ENCODE measurements around the gene USP34.

The USP34 gene

GRCh38 chr2:61340242-61340641 is 130.6 kb downstream of the USP34 start:
- H3K36me3 ChIP-seq (ENCODE audit: control insufficient read depth in 1 of 2, insufficient read depth in 2 of 2, low read length in 2 of 2), result peaks cover 16 to 46% of the 10 kb centered on the region in 2 donors

GRCh38 chr2:61338447-61338846 is 132.4 kb downstream of the USP34 start:
- Histone ChIP-seq H3K9me3 (ENCODE audit: control insufficient read depth in 1 of 2, low read length in 2 of 2) (no peaks in the 10 kb centered on the region), H3K27ac (ENCODE audit: low read length) (no peak overlapping the region), H3K27me3 (ENCODE audit: low read depth, low read length) (no peaks in the 10 kb centered on the region), H3K36me3 (ENCODE audit: control insufficient read depth in 1 of 2, insufficient read depth in 2 of 2, low read length in 2 of 2) (peaks cover 4 to 31% of the 10 kb centered on the region in 2 donors), H3K4me1 (ENCODE audit: control insufficient read depth in 1 of 2, insufficient read depth in 2 of 2, low read length in 2 of 2) (no peaks in the 10 kb centered on the region), H3K4me3 (ENCODE audit: low read depth in 1 of 2, low read length in 2 of 2) (no peak overlapping the region)

More at GRCh38 chr2:61340242-61340641, 130.6 kb downstream of the USP34 start:
- Histone ChIP-seq H3K27me3 (ENCODE audit: low read depth, low read length) (no peaks in the 10 kb centered on the region), H3K9me3 (ENCODE audit: control insufficient read depth in 1 of 2, low read length in 2 of 2) (no peaks in the 10 kb centered on the region), H3K27ac (ENCODE audit: low read length) (no peak overlapping the region), H3K4me3 (ENCODE audit: low read depth in 1 of 2, low read length in 2 of 2) (no peak overlapping the region), H3K4me1 (ENCODE audit: control insufficient read depth in 1 of 2, insufficient read depth in 2 of 2, low read length in 2 of 2) (no peaks in the 10 kb centered on the region)

GRCh38 chr2:61335187-61335586 is 135.7 kb downstream of the USP34 start:
- peaks cover 3 to 31% of the 10 kb centered on the region in 2 donors for H3K36me3 ChIP-seq (ENCODE audit: control insufficient read depth in 1 of 2, insufficient read depth in 2 of 2, low read length in 2 of 2)
- H3K4me1 ChIP-seq (ENCODE audit: control insufficient read depth in 1 of 2, insufficient read depth in 2 of 2, low read length in 2 of 2), result no peaks in the 10 kb centered on the region
- H3K9me3 ChIP-seq (ENCODE audit: control insufficient read depth in 1 of 2, low read length in 2 of 2), result no peaks in the 10 kb centered on the region
- no peak overlapping the region for H3K4me3 ChIP-seq (ENCODE audit: low read depth in 1 of 2, low read length in 2 of 2)
- no peak overlapping the region for H3K27ac ChIP-seq (ENCODE audit: low read length)
- H3K27me3 ChIP-seq (ENCODE audit: low read depth, low read length), result no peaks in the 10 kb centered on the region

- Histone ChIP-seq H3K4me1 (ENCODE audit: control insufficient read depth in 1 of 2, insufficient read depth in 2 of 2, low read length in 2 of 2) (no peaks in the 10 kb centered on the region), H3K4me3 (ENCODE audit: low read depth in 1 of 2, low read length in 2 of 2) (no peak overlapping the region), H3K27ac (ENCODE audit: low read length) (no peak overlapping the region), H3K27me3 (ENCODE audit: low read depth, low read length) (no peaks in the 10 kb centered on the region), H3K36me3 (ENCODE audit: control insufficient read depth in 1 of 2, insufficient read depth in 2 of 2, low read length in 2 of 2) (peaks cover 3 to 36% of the 10 kb centered on the region in 2 donors), H3K9me3 (ENCODE audit: control insufficient read depth in 1 of 2, low read length in 2 of 2) (no peaks in the 10 kb centered on the region)
Observed at GRCh38 chr2:61334466-61334865, 136.4 kb downstream of the USP34 start.

GRCh38 chr2:61328707-61329251 is 142.1 kb downstream of the USP34 start:
- Histone ChIP-seq H3K27ac (ENCODE audit: low read length) (no peak overlapping the region), H3K9me3 (ENCODE audit: control insufficient read depth in 1 of 2, low read length in 2 of 2) (no peaks in the 10 kb centered on the region), H3K36me3 (ENCODE audit: control insufficient read depth in 1 of 2, insufficient read depth in 2 of 2, low read length in 2 of 2) (peaks cover 3 to 40% of the 10 kb centered on the region in 2 donors), H3K4me3 (ENCODE audit: low read depth in 1 of 2, low read length in 2 of 2) (no peak overlapping the region), H3K4me1 (ENCODE audit: control insufficient read depth in 1 of 2, insufficient read depth in 2 of 2, low read length in 2 of 2) (no peaks in the 10 kb centered on the region), H3K27me3 (ENCODE audit: low read depth, low read length) (no peaks in the 10 kb centered on the region)

- Histone ChIP-seq H3K4me1 (ENCODE audit: control insufficient read depth in 1 of 2, insufficient read depth in 2 of 2, low read length in 2 of 2) (no peaks in the 10 kb centered on the region), H3K27me3 (ENCODE audit: low read depth, low read length) (no peaks in the 10 kb centered on the region), H3K4me3 (ENCODE audit: low read depth in 1 of 2, low read length in 2 of 2) (no peak overlapping the region), H3K36me3 (ENCODE audit: control insufficient read depth in 1 of 2, insufficient read depth in 2 of 2, low read length in 2 of 2) (peaks cover 9 to 38% of the 10 kb centered on the region in 2 donors), H3K9me3 (ENCODE audit: control insufficient read depth in 1 of 2, low read length in 2 of 2) (no peaks in the 10 kb centered on the region), H3K27ac (ENCODE audit: low read length) (no peak overlapping the region)
Observed at GRCh38 chr2:61327173-61327572, 143.7 kb downstream of the USP34 start.

- Histone ChIP-seq H3K4me1 (ENCODE audit: control insufficient read depth in 1 of 2, insufficient read depth in 2 of 2, low read length in 2 of 2) (no peaks in the 10 kb centered on the region), H3K9me3 (ENCODE audit: control insufficient read depth in 1 of 2, low read length in 2 of 2) (no peaks in the 10 kb centered on the region), H3K36me3 (ENCODE audit: control insufficient read depth in 1 of 2, insufficient read depth in 2 of 2, low read length in 2 of 2) (peaks cover 10 to 40% of the 10 kb centered on the region in 2 donors), H3K27ac (ENCODE audit: low read length) (no peak overlapping the region), H3K4me3 (ENCODE audit: low read depth in 1 of 2, low read length in 2 of 2) (no peak overlapping the region), H3K27me3 (ENCODE audit: low read depth, low read length) (no peaks in the 10 kb centered on the region)
Observed at GRCh38 chr2:61326423-61326822, 144.5 kb downstream of the USP34 start.

GRCh38 chr2:61320181-61320580 is 150.7 kb downstream of the USP34 start:
- Histone ChIP-seq H3K36me3 (ENCODE audit: control insufficient read depth in 1 of 2, insufficient read depth in 2 of 2, low read length in 2 of 2) (peaks cover 11 to 35% of the 10 kb centered on the region in 2 donors), H3K27me3 (ENCODE audit: low read depth, low read length) (no peaks in the 10 kb centered on the region), H3K9me3 (ENCODE audit: control insufficient read depth in 1 of 2, low read length in 2 of 2) (no peaks in the 10 kb centered on the region), H3K4me3 (ENCODE audit: low read depth in 1 of 2, low read length in 2 of 2) (no peak overlapping the region), H3K4me1 (ENCODE audit: control insufficient read depth in 1 of 2, insufficient read depth in 2 of 2, low read length in 2 of 2) (no peaks in the 10 kb centered on the region), H3K27ac (ENCODE audit: low read length) (no peak overlapping the region)

GRCh38 chr2:61318553-61318952 is 152.3 kb downstream of the USP34 start:
- no peak overlapping the region for H3K4me3 ChIP-seq (ENCODE audit: low read depth in 1 of 2, low read length in 2 of 2)
- no peaks in the 10 kb centered on the region for H3K27me3 ChIP-seq (ENCODE audit: low read depth, low read length)
- no peak overlapping the region for H3K27ac ChIP-seq (ENCODE audit: low read length)
- H3K9me3 ChIP-seq (ENCODE audit: control insufficient read depth in 1 of 2, low read length in 2 of 2), result no peaks in the 10 kb centered on the region
- H3K36me3 ChIP-seq (ENCODE audit: control insufficient read depth in 1 of 2, insufficient read depth in 2 of 2, low read length in 2 of 2), result peaks cover 15 to 29% of the 10 kb centered on the region in 2 donors
- no peaks in the 10 kb centered on the region for H3K4me1 ChIP-seq (ENCODE audit: control insufficient read depth in 1 of 2, insufficient read depth in 2 of 2, low read length in 2 of 2)

GRCh38 chr2:61295981-61296380 is 174.9 kb downstream of the USP34 start:
- no peaks in the 10 kb centered on the region for H3K9me3 ChIP-seq (ENCODE audit: control insufficient read depth in 1 of 2, low read length in 2 of 2)
- no peaks in the 10 kb centered on the region for H3K4me1 ChIP-seq (ENCODE audit: control insufficient read depth in 1 of 2, insufficient read depth in 2 of 2, low read length in 2 of 2)
- no peaks in the 10 kb centered on the region for H3K27me3 ChIP-seq (ENCODE audit: low read depth, low read length)
- H3K27ac ChIP-seq (ENCODE audit: low read length), result no peak overlapping the region
- no peak overlapping the region for H3K4me3 ChIP-seq (ENCODE audit: low read depth in 1 of 2, low read length in 2 of 2)
- H3K36me3 ChIP-seq (ENCODE audit: control insufficient read depth in 1 of 2, insufficient read depth in 2 of 2, low read length in 2 of 2), result peaks cover 22 to 33% of the 10 kb centered on the region in 2 donors

GRCh38 chr2:61291851-61292575 is 178.9 kb downstream of the USP34 start:
- no peaks in the 10 kb centered on the region for H3K27me3 ChIP-seq (ENCODE audit: low read depth, low read length)
- H3K4me3 ChIP-seq (ENCODE audit: low read depth in 1 of 2, low read length in 2 of 2), result no peak overlapping the region
- no peak overlapping the region for H3K27ac ChIP-seq (ENCODE audit: low read length)
- no peaks in the 10 kb centered on the region for H3K9me3 ChIP-seq (ENCODE audit: control insufficient read depth in 1 of 2, low read length in 2 of 2)
- H3K4me1 ChIP-seq (ENCODE audit: control insufficient read depth in 1 of 2, insufficient read depth in 2 of 2, low read length in 2 of 2), result no peaks in the 10 kb centered on the region
- peaks cover 19 to 34% of the 10 kb centered on the region in 2 donors for H3K36me3 ChIP-seq (ENCODE audit: control insufficient read depth in 1 of 2, insufficient read depth in 2 of 2, low read length in 2 of 2)
